GM18870 (cell line): Measurements from ENCODE around the gene STARD7.
"Not testable (repeated sequence)": the region's sequence is repeated elsewhere in the genome, so short reads cannot be mapped to it uniquely, and the experiment has no call there.

ENCODE experiments used
- ATAC-seq: cut with Tn5 transposase; IDR thresholded peaks from one replicate; pipeline ENCODE4 v1.9.1; 2021; ENCODE audit warnings: moderate library complexity; ENCODE audit not compliant: unreplicated experiment

The STARD7 gene

GRCh38 chr2:96236882-96237281 is 28.3 kb upstream of the STARD7 start:
- ATAC-seq: no peak

GRCh38 chr2:96233880-96234316 is 25.3 kb upstream of the STARD7 start:
- peak; percentile 75 for ATAC-seq

GRCh38 chr2:96233436-96233835 is 24.8 kb upstream of the STARD7 start:
- ATAC-seq: peak; percentile 7

- no peak for ATAC-seq
Observed at GRCh38 chr2:96231316-96231715, 22.7 kb upstream of the STARD7 start.

- ATAC-seq: peak; percentile 81
Observed at GRCh38 chr2:96225016-96225533, 16.4 kb upstream of the STARD7 start.

GRCh38 chr2:96221106-96221505 is 12.5 kb upstream of the STARD7 start:
- ATAC-seq: not testable (repeated sequence)

GRCh38 chr2:96219959-96220358 is 11.3 kb upstream of the STARD7 start:
- not testable (repeated sequence) for ATAC-seq

GRCh38 chr2:96218508-96219131 is 10.0 kb upstream of the STARD7 start:
- no peak for ATAC-seq

GRCh38 chr2:96214554-96214953 is 5.9 kb upstream of the STARD7 start:
- ATAC-seq: no peak

- no peak for ATAC-seq
Observed at GRCh38 chr2:96213379-96213778, 4.8 kb upstream of the STARD7 start.

- no peak for ATAC-seq
Observed at GRCh38 chr2:96212339-96212738, 3.7 kb upstream of the STARD7 start.

- no peak for ATAC-seq
Observed at GRCh38 chr2:96209729-96210085, 1.1 kb upstream of the STARD7 start.

- no peak for ATAC-seq
Observed at GRCh38 chr2:96209011-96209728, 543 bp upstream of the STARD7 start.

GRCh38 chr2:96207774-96208142 is 869 bp downstream of the STARD7 start:
- no peak for ATAC-seq

GRCh38 chr2:96207073-96207773 is 1.4 kb downstream of the STARD7 start:
- no peak for ATAC-seq

GRCh38 chr2:96205888-96206287 is 2.7 kb downstream of the STARD7 start:
- no peak for ATAC-seq

GRCh38 chr2:96204836-96205624 is 3.6 kb downstream of the STARD7 start:
- no peak for ATAC-seq

- no peak for ATAC-seq
Observed at GRCh38 chr2:96203130-96204028, 5.2 kb downstream of the STARD7 start.

GRCh38 chr2:96202152-96202854 is 6.3 kb downstream of the STARD7 start:
- no peak for ATAC-seq
